GM12874 (cell line): ENCODE measurements around the gene ERVW-1.

Source experiments
- CTCF ChIP-seq: IDR thresholded peaks from 2 replicates; pipeline ENCODE4 v1.5.1; 2011; ENCODE audit warnings: low read depth, mild to moderate bottlenecking, control low read depth, low read length, moderate library complexity; ENCODE audit not compliant: insufficient read depth

Gene ERVW-1

DNA sequence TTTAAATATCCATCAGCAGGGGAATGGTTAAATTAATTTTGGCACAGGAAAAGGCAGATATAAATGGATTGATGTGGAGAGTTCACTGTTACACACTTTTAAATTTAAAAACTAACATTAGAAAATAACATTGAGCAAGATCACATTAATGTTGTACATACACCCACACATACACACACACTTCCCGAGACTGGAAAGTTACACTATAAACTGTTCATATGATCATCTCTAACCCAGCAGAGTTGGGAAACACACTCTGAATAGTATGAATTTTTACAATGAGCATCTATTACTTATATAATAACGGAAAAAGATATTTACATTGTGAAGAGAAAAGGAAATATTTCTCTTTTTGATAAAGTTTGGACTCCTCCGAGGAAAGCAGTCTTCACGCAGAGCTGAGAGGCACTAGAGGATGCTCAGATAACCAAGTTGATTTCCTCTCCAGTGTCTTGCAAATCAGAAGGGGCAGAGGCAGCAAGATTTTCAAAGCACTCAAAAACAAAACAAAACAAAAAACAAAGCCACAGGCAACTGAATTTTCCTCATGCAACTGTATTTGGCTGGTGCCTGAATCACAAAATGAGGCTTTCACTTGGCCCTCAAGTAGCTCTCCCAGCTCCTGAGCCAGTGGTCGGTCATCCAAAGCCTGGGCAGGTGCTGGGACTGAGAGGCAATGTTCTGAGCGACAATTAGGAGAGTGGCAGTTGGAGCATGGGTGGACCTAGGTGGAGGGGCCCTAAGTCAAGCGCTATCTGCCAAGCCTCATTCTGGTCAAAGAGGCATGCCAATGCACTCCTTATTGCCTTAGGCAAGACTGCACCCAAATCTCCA is 40.9 kb downstream of the ERVW-1 start:
- TF ChIP-seq CTCF: no peak

GRCh38 chr7:92435542-92435941 is 42.2 kb downstream of the ERVW-1 start:
- TF ChIP-seq CTCF: no peak

GRCh38 chr7:92433019-92433418 is 44.7 kb downstream of the ERVW-1 start:
- no peak for TF ChIP-seq CTCF

GRCh38 chr7:92432299-92432946 is 45.3 kb downstream of the ERVW-1 start:
- no peak for TF ChIP-seq CTCF

DNA sequence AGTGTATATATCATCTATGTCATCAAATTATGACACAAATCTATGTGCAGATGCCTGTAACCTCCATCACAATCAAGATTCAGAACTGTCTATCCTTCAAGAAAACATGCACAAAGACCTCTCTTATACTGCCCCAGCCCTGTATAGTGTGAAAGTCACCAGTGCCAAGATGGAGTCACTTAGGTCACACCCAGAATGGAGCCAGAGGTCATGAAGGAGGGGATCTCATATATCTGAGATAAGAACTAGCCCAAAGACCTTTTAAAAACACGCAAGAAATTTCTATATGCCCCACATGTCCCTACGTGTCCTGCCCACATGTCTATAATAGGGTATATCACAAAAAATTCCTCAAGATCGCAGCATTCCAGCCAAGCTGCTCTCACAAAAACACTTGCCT is 50.6 kb downstream of the ERVW-1 start:
- no peak for TF ChIP-seq CTCF

GRCh38 chr7:92425311-92425947 is 52.3 kb downstream of the ERVW-1 start:
- TF ChIP-seq CTCF: no peak

DNA sequence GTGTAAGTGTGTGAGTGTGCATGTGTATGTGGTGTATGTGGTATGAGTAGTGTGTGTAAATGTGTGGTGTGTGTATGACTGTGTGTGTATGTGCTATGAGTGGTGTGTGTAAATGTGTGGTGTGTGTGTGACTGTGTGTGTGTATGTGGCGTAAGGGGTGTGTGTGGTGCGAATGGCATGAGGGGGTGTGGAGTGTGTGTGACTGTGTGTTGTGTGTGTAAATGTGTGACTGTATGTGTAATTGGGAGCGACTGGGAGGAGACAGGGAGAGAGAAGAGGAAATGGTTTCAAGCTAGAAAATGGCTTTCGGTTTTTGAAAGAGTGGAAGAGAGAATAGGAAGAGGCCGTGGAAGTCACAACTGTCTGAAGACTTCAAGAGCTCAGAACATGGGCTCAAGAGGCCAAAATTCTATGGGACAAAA is 54.0 kb downstream of the ERVW-1 start:
- TF ChIP-seq CTCF: no peak
